ENCODE data around the gene TMPRSS4.

GRCh38 chr11:118167906-118168305 lies 91.0 kb downstream of the TMPRSS4 start:
- no peak for TF ChIP-seq CTCF (IDR thresholded peaks at IDR 0.05; ENCODE audit: low read length)
- TF ChIP-seq EZH2 (IDR thresholded peaks at IDR 0.05; ENCODE audit: borderline replicate concordance, low read length) = no peak
